ENCODE measurements around the gene ASIC1.

DNA sequence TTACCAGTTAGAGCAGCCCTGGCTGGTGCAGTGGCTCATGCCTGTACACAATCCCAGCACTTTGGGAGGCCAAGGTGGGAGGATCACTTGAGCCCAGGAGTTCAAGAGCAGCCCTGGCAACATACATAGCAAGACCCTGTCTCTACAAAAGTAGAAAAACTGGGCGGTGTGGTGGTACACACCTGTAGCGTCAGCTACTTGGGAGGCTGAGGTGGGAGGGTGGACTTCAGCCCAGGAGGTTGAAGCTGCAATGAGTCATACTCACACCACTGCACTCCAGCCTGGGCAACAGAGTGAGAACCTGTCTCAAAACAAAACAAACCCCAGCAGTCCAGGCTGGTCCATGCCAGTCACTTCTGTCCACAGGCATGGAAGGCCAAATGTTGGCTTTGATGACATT lies 62.0 kb downstream of the ASIC1 start:
- TF ChIP-seq POLR2AphosphoS5 (IDR thresholded peaks at IDR 0.05) (no peak), POLR2A (IDR thresholded peaks at IDR 0.05) (no peak), EP300 (IDR thresholded peaks at IDR 0.05; ENCODE audit: low read depth) (no peak)
- TF ChIP-seq, protein P1, sequence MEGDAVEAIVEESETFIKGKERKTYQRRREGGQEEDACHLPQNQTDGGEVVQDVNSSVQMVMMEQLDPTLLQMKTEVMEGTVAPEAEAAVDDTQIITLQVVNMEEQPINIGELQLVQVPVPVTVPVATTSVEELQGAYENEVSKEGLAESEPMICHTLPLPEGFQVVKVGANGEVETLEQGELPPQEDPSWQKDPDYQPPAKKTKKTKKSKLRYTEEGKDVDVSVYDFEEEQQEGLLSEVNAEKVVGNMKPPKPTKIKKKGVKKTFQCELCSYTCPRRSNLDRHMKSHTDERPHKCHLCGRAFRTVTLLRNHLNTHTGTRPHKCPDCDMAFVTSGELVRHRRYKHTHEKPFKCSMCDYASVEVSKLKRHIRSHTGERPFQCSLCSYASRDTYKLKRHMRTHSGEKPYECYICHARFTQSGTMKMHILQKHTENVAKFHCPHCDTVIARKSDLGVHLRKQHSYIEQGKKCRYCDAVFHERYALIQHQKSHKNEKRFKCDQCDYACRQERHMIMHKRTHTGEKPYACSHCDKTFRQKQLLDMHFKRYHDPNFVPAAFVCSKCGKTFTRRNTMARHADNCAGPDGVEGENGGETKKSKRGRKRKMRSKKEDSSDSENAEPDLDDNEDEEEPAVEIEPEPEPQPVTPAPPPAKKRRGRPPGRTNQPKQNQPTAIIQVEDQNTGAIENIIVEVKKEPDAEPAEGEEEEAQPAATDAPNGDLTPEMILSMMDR (IDR thresholded peaks at IDR 0.05), result no peak
